Ishikawa (cell line): ENCODE results near the gene GALNT5.

Source experiments
- NFIC ChIP-seq: IDR thresholded peaks from 2 replicates; pipeline ENCODE4 v1.6.1; 2012
- REST ChIP-seq: IDR thresholded peaks from 2 replicates; pipeline ENCODE4 v1.6.1; 2012; ENCODE audit warnings: low read depth, mild to moderate bottlenecking
- USF1 ChIP-seq: IDR thresholded peaks from 2 replicates; pipeline ENCODE4 v1.6.1; 2012
- YY1 ChIP-seq: IDR thresholded peaks from 2 replicates; pipeline ENCODE4 v1.6.1; 2012; ENCODE audit warnings: low read depth

- TF ChIP-seq REST, result no peak
- no peak for TF ChIP-seq YY1
- no peak for TF ChIP-seq USF1
- no peak for TF ChIP-seq NFIC
Observed at GRCh38 chr2:157345647-157346389, 88.3 kb downstream of the GALNT5 start.
